Putamen (tissue), 1 donor: ENCODE results near the gene ADGRV1.
A peak's percentile ranks its signal among the peaks of the same experiment; 100 is the strongest.

Experiments used
- DNase-seq: peaks from one replicate; pipeline ENCODE4 v3.0.0-alpha.2; 2016; ENCODE audit warnings: low spot score

The ADGRV1 gene

DNA sequence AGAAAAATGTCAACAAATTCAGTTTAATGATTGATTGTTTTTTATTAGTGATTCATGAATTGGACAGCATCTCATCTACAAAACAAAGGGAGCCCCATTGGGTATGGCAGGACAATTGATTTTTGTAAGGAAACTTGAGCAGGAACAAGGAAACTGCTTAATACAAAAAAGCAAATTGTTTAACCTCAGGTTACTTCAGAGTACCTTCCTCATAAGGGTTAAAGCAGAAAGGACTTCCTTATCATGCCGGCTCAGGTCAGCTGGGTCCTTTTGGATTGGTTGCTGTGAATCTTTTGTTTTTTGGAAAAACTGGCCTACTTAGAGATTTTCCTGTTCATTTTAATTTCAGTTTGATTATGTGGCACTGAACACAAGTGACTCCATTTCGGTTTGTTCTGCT is 612.7 kb downstream of the ADGRV1 start:
- DNase-seq, result no peak

DNA sequence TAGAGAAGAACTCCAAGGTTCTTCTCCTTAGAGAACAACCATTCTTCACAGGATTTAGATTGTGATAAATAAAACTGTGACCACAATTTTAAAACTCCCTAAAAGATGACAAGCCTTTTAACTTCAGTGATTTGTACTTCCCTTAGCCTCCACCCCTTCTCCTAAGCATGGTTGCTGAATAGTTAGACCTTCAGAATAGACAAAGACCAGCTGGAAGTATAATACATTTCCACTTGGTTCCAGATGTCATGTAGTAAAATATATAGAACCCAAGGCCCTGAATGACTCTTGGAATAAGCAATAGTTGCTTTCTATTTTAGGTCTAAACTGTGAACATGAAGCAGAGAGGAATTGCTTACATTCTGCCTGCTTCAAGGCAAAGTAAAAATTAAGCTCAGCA is 615.8 kb downstream of the ADGRV1 start:
- no peak for DNase-seq

DNA sequence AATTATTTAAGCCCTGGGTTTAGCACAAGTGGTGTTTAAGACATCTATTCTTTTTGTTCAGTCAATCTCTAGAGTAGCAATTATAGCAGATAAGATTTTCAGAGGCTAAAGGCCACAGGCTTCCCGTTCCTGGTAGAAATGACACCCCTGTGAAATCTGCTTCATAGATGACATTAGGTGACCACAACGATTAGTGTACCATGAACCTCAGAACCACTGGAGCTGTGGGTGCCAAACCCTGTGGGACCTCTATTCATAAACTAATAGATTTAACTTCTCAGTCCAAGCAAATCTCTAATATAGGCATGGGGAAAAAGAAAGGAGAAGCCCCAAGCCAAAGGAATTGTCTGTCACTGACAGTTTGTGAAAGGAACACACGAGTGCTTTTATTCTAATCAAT is 617.1 kb downstream of the ADGRV1 start:
- DNase-seq, result no peak

DNA sequence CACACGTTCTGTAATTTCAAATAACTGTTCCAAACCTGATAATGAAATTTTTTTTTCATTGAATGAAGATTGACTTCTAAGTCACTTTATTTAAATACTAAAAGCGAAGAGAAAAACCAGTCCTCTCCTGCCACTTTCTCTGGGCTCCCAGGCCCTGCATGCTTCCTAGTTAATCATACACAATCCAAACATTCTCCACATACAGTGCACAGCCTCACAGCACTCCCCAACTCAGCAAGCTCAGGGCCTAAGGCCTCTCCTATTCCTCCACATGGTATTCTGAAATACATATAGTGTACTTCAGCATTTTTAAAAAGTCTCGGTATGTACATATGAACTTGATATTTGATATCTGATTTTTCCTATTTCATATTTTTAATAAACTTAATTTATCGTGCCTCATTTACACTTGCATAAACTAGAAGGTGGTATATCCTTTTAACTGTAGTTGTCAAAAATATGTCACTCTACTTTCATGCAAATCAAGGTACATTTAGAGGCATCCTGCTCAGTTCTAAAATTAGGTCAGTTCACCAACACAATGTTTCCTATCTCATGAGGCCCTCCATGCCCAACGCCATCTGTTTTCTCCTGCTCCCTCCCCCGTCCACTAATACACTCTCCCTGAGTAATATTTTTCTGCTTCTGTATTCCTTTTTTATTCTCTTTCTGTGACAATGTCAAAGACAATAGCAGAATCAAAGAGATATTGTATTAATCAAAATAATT is 617.9 kb downstream of the ADGRV1 start:
- DNase-seq, result no peak

DNA sequence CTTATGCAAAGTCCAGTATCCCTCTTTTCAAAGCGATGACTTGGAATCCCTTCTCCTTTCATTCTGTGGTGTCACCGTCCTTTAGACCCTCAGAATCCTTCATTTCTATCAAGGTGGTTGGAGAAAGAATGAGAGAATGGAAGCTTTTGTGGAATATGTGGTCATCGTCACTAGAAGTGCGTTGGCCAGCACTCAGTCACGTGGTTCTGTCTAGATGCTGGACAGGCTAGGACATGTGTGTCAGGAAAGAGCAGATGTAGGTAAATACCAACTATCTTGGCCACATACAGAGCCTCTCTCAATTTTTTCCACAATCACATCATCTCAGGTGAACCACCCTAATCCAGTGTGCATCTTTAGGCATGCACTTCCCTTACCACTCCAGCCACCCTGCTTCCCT is 618.5 kb downstream of the ADGRV1 start:
- no peak for DNase-seq

DNA sequence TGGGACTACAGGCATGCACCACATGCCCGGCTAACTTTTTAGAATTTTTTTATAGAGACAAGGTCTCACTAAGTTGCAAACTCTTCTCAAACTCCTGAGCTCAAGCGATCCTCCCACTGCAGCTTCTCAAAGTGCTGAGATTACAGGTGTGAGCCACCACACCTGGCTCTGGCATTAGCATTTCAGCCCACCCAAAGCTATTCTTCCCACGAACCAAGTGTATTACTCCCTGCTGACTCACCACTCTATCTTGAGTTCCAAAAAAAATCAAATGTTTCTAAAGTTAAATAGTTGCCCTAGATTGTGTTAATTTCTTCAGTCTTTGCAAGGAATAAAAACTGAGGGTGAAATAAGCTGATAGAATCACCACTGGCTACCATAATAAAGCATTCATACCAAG is 619.0 kb downstream of the ADGRV1 start:
- peak; percentile 63 for DNase-seq

DNA sequence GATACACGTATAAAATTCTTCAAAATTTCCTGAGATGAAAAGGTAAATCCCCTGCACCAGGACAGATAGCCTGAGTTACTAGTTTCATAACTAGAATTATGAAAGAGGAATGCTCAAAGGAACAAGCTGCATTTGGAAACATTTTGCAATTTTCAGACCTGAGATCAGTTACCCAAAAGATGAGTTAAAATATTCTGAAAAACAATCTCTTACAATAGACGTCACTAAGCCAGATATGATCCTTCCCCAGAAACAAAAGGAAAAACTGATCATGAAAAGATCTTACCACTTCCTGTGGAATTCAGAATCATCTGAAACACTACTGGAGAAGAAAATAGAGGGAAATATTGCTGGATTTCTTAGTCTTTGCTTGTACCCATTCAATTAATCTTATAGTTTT is 619.9 kb downstream of the ADGRV1 start:
- DNase-seq, result no peak

DNA sequence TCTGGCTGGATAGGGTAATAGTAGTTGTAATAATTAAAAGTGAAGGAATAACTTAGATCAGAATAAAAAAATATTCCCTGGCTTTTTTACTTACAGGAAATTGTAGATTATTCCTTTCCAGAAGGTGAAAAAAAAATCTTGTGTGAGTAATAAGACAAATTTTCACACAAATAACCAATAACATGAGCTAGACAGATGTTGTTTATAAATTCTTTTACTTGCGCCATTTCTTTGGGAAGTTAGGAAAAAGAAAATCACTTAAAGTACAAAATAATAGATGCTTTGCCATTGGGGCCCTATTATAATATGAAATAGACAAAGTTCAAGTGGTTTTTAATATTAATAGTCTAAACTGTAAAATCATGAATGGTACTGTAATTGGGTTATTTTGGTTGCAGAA is 620.4 kb downstream of the ADGRV1 start:
- no peak for DNase-seq

DNA sequence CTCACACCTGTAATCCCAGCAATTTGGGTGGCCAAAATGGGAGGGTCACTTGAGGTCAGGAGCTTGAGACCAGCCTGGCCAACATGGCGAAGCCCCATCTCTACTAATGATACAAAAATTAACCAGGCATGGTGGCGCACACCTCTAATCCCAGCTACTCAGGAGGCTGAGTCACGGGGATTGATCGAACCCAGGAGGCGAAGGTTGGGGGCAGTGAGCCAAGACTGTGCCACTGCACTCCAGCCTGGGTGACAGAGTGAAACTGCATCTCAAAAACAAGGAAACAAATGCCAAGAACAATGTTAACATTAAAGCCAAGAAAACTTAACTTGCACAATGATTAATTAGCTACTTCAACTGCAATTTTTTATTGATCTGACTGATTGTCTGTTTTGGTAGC is 621.9 kb downstream of the ADGRV1 start:
- no peak for DNase-seq

DNA sequence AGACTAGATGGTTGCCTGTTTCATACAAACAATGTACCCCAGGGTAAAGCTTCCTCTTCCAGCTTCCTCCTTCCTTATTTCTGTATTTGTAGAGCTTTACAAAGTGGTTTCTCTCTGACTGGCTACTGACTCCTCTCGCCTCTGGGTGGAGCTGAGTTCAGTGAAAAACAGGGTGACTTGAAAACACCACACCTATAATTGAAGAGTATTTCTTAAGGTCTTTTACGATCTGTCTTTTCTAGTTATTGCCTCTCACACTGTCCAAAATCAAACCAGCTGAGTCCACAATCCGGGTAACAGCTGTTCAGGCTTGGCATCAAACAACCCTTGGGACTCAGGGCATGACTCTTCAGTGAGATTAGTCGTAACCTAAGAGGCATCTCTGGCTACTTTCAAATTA is 624.2 kb downstream of the ADGRV1 start:
- DNase-seq, result no peak

DNA sequence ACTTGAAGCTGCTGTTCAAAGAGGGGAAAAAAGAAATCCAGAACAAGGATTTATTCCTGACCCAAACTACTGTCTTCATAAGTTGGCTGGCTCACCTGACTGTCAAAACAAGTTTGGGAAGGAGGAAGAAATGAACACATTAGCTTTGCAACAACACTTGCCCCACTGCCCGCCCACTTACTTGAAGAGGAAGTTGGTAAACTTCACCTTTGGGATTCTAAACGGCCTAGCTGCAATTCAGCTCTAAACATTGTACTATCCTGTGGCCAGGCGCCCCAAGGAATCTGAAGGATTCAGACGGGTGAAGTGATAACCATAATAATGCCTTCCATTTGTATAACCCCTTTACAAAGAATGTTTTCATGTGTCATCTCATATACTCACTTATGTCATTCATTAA is 625.1 kb downstream of the ADGRV1 start:
- no peak for DNase-seq

DNA sequence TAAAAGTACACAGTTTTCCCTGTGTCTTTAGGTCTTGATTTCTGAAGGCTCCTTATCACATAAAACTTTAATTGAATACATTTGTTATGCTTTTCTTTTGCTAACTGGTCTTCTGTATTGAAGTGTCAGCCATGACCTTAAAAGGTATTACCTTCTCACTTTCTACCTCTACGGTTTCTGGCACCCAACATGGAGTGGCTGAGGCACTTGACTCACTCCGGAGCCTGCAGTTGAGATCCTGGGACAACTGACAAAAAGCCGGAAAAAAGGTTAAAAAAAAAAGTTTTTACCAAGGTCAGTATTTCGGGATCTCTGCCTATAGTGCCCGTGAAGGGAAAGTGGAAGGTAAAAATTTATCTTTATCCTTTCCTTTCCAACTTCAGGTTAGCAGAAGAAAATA is 627.5 kb downstream of the ADGRV1 start:
- no peak for DNase-seq

DNA sequence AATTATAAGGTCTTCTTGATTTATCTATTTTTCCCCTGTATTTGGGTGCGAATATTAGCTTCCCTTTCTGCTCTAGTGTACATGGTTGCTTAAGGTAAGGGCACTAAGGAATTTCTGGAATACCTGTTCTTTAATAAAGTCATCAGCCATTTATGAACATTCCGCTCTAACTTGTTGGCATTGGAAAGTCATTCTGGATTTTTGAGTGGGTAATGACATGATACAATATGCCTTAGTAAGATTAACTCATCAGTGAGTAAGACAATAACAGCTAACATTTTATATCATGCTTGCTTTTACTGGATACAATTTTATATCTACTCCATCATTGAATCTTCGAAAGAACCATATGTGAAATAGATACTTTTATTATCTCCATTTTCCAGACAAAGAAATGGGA is 628.4 kb downstream of the ADGRV1 start:
- no peak for DNase-seq

DNA sequence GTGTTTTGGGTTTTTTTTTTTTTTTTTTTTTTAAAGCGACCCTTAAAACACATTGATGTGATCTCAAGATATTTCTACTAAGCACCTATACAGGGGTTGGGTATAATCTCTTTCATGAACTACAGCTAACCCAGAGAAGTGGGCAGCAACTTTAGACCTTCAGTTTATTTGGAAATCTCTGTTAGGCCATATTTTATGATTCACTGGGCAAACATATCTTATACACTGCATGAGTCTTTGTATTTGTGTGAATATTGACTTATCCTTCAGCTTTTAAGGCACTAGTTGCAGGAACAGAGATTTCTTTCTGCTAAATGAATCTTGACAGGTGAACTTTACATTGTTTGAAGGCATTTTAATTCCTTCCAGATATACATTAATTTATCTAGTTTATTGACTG is 630.2 kb downstream of the ADGRV1 start:
- DNase-seq, result no peak

DNA sequence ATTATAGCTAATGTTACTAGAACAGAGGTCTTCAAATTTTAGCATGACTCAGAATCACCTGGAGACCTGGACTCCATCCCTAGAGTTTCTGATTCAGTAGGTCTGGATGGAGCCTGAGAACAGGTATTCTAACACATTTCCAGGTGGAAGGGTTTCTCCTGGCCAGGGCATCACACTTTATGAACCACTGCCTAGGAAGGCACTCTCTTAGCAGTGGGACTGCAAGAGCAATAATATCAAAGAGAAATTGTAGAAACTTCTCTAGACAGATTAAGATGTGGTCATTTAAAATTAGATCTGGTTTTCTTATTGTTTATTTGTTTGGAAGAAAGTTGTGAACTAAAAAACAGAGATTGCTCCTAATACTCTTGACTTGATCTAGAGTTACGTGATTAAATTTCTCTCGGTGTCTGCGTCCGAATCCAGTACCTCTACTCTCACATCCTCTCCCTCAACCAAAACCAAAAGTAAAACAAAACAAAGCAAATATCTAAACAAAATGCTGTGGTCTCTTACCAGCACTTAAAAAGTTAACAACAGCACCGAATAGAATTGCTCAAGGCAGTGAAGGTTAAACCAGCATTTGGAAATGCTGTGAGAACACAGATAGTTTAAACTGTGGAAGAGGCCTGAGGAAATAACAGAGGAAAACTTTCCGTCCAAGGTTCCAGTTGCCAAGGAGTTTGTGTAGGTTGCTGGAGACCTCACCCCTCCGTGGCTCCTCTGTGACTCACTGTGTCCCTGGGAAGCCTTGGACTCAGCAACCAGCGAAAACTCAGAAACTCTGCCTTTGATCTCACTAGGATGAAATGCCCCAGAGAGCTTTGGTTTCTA is 631.1 kb downstream of the ADGRV1 start:
- no peak for DNase-seq

DNA sequence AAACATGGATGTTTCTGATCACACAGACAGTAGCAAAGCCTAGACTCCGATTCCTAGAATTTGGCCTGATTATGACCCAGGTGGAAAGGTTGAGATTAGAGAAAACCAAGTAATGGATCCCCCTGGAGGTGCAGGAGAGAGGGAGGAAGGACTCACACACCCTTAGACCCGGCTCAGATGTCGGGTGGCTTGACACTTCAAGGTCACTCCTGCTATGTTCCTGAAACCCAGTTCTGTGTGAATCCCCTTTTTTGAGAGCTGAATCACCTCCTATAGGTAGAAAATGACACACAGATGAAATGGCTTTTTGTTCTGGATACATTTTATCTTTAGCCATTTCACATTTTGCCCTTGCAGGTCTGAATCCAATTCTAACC is 631.7 kb downstream of the ADGRV1 start:
- DNase-seq, result no peak

DNA sequence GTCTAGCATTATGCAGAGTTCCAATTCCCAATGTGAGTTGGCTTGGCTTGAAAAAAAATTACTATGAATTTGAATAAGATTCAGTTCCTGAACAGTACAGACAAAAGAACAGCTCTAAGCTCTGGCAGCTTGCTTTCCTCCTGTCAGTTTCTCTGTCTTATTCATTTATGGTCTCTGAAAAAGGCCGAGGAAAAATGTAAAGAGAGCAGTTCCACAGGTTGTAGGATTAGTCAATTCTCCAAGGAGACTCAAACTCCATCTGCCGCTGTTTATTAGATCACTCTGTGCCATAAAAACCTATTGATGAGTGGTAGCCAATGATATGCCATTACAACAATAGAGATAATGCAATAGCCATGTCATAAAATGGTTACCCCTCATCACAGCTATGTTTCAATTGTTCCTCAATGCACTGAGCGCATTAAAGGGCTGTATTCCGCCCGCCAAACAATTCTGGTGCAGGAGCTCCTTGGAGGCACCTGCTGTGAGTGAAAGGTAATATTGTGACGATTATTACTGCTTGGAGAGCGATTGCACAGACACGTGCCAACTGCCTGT is 636.3 kb downstream of the ADGRV1 start:
- DNase-seq, result no peak

DNA sequence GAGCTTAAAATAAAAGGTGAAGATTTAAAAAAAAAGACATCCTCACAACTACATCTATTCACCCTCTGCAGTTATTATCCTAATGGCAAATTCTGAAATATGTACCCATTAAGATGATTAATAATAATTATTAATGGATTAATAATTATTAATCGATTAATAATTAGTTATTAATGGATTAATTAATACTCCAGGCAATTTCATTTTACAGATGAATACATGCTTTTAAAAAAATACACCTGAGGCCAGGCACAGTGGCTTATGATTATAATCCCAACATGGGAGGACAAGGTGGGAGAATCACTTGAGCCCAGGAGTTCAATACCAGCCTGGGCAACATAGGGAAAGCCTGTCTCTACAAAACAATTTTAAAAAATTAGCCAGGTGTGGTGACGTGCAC is 642.1 kb downstream of the ADGRV1 start:
- no peak for DNase-seq

DNA sequence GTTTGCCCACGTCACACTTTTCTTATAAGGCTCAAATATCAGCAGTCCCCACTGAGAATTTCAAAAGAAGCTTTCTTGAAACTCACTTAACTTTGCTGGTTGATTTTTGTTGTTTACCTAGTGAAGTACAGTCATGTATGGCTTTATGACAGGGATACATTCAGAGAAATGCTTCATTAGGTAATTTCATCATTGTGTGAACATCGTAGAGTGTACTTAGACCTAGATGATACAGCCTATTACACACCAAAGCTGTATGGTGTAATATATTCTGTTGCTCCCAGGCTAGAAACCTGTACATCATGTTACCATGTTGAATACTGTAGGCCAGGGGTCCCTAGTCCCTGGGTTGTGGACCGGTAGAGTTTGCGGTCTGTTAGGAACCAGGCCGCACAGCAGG is 647.5 kb downstream of the ADGRV1 start:
- no peak for DNase-seq

DNA sequence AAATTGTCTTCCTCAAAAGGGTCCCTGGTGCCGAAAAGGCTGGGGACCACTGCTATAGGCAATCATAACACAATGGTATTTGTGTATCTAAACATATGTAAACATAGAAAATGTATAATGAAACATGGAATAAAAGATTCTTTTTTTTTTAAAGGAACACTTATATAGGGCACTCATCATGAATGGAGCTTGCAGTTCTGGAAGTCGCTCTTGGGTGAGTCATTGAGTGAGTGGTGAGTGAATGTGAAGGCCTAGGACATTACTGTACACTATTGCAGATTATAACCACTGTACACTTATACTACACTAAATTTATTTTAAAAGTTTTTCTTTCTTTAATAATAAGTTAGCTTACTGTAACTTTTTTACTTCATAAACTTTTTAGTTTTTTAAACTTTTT is 648.1 kb downstream of the ADGRV1 start:
- DNase-seq, result no peak

DNA sequence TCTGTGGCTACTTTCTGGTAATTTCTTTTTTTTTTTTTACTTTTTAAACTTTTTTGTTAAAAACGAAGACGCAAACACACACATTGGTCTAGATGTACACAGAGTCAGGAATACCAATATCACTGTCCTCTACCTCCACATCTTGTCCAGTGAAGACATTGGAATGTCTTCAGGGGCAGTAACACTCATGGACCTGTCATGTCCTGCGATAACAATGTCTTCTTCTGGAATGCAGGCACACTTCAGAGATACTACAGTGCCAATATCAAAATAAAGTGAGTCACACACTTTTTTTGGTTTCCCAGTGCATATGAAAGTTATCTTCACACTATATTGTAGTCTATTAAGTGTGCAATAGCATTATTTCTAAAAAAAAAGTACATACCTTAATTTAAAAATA is 648.7 kb downstream of the ADGRV1 start:
- DNase-seq, result no peak

DNA sequence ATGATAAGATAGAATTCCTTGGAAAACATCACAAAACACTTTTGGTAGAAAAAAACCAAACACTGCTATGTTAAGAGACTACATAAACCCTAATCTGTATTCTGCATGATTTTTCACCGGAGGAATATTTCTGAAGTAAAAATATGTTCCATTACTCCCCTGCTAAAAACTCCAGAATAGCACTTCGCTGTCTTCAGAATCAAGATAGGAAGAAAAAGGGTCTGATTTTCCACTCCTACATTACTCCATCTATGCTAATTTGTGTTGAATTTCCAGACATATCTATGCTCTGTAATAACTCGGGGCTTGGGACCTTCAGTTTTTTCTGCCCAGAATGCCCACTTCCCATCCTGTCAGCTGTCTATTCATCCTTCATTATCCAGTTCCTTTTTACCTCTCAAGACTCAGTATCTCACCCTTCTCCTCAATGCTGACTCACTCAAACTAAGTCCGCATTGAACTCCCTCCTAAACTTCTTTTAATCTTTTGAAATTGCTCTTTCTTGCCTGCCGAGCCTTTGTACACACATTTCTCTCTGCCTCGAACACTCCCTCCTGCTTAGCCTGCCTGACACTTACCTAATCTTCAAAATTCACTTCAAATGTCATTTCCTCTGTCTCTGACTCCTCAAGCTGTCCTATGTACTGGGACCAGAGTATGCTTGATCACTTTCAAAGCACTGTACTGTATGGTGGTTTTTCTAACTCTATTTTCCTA is 653.6 kb downstream of the ADGRV1 start:
- no peak for DNase-seq

DNA sequence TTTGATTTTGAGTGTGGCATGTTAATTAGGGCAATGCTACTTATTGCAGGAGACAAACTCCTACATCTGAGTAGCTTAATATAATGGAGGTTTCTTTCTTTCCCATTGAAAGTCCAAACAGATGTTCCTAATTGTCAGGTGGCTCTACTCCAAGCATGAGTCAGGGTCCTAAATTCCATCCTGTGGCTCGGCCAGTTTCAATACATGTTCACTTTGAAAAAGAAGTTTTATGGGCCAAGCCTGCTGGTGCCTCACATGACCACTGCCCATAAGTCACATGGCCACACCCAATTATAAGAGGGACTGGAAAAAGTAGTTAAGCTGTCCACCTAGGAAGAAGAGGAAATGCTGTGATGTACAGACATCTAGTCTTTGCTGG is 654.1 kb downstream of the ADGRV1 start:
- no peak for DNase-seq
